ENCODE measurements around the gene SLC17A9. TPM values are rescaled to one million over a fixed set of nuclear protein-coding genes. Genes with fewer than 3 reads are reported as not detected.

The SLC17A9 gene
- total RNA-seq, 1 experiment from 2014 or later: not detected

GRCh38 chr20:63014710-63015109, 62.2 kb downstream of the SLC17A9 start:
- Histone ChIP-seq H3K79me2 (ENCODE audit: low read length) (no peaks in the 10 kb centered on the region), H2AFZ (ENCODE audit: low read length) (no peak overlapping the region), H3F3A (ENCODE audit: low read length, unreplicated experiment) (no peaks in the 10 kb centered on the region), H3K9me3 (ENCODE audit: low read length) (no peaks in the 10 kb centered on the region), H3K27ac (ENCODE audit: low read length) (no peak overlapping the region), H4K20me1 (ENCODE audit: low read length) (no peaks in the 10 kb centered on the region), H3K4me3 (ENCODE audit: low read length) (no peak overlapping the region), H3K27me3 (ENCODE audit: low read length) (peaks cover 79% of the 10 kb centered on the region), H3K36me3 (ENCODE audit: low read depth, low read length) (no peaks in the 10 kb centered on the region), H3K9ac (ENCODE audit: low read length) (no peak overlapping the region), H3K4me2 (ENCODE audit: low read length) (no peak overlapping the region), H3K9me2 (replicated peaks; ENCODE audit: low read length) (no peaks in the 10 kb centered on the region), H3K4me1 (ENCODE audit: insufficient read depth, low read length) (peaks cover 6% of the 10 kb centered on the region)
- TF ChIP-seq EZH2 (IDR thresholded peaks at IDR 0.05; ENCODE audit: low read length, unreplicated experiment): no peak
- ChIA-PET CTCF (no interaction called here), POLR2A (ENCODE audit: unreplicated experiment) (interaction anchor here (0.6 kb wide), 1 partner anchor 174 kb away, joined by 3 read pairs; no protein-coding TSS in a partner anchor)
- no TSS peak for BruUV-seq (replicated peaks)
- no peak for DNase-seq
- ATAC-seq: no peak
- intact Hi-C loops (cut with micrococcal nuclease): no loop called here

GRCh38 chr20:63015147-63015661, 62.7 kb downstream of the SLC17A9 start:
- Histone ChIP-seq H3K36me3 (ENCODE audit: low read depth, low read length) (no peaks in the 10 kb centered on the region), H3K9me2 (replicated peaks; ENCODE audit: low read length) (no peaks in the 10 kb centered on the region), H2AFZ (ENCODE audit: low read length) (no peak overlapping the region), H3K9me3 (ENCODE audit: low read length) (no peaks in the 10 kb centered on the region), H3K9ac (ENCODE audit: low read length) (no peak overlapping the region), H3K27me3 (ENCODE audit: low read length) (peaks cover 76% of the 10 kb centered on the region), H3K4me2 (ENCODE audit: low read length) (no peak overlapping the region), H3K79me2 (ENCODE audit: low read length) (no peaks in the 10 kb centered on the region), H3K4me1 (ENCODE audit: insufficient read depth, low read length) (peaks cover 9% of the 10 kb centered on the region), H3F3A (ENCODE audit: low read length, unreplicated experiment) (no peaks in the 10 kb centered on the region), H3K4me3 (ENCODE audit: low read length) (no peak overlapping the region), H3K27ac (ENCODE audit: low read length) (no peak overlapping the region), H4K20me1 (ENCODE audit: low read length) (no peaks in the 10 kb centered on the region)
- intact Hi-C loops (cut with micrococcal nuclease): no loop called here
- no peak for DNase-seq
- CTCF ChIA-PET: no interaction called here
- BruUV-seq (replicated peaks): no TSS peak
- POLR2A ChIA-PET (ENCODE audit: unreplicated experiment): no interaction called here
- TF ChIP-seq EZH2 (IDR thresholded peaks at IDR 0.05; ENCODE audit: low read length, unreplicated experiment) (no peak), CTCF (conservative IDR thresholded peaks at IDR 0.05; ENCODE audit: low read depth, low read length) (no peak), EZH2phosphoT487 (IDR thresholded peaks at IDR 0.05; ENCODE audit: borderline replicate concordance, low read length) (no peak)
- no peak for ATAC-seq

- ChIA-PET CTCF (no interaction called here), POLR2A (ENCODE audit: unreplicated experiment) (no interaction called here)
- no peak overlapping the region for H2AFZ ChIP-seq (ENCODE audit: low read length)
- H3K9me2 ChIP-seq (replicated peaks; ENCODE audit: low read length): no peaks in the 10 kb centered on the region
- TF ChIP-seq CTCF (conservative IDR thresholded peaks at IDR 0.05; ENCODE audit: low read depth, low read length) (no peak), EZH2phosphoT487 (IDR thresholded peaks at IDR 0.05; ENCODE audit: borderline replicate concordance, low read length) (no peak), EZH2 (IDR thresholded peaks at IDR 0.05; ENCODE audit: low read length, unreplicated experiment) (no peak)
- BruUV-seq (replicated peaks): no TSS peak
- H3F3A ChIP-seq (ENCODE audit: low read length, unreplicated experiment): no peaks in the 10 kb centered on the region
- H3K4me2 ChIP-seq (ENCODE audit: low read length): no peak overlapping the region
- no peaks in the 10 kb centered on the region for H3K9me3 ChIP-seq (ENCODE audit: low read length)
- DNase-seq: no peak
- no peaks in the 10 kb centered on the region for H3K36me3 ChIP-seq (ENCODE audit: low read depth, low read length)
- H3K4me1 ChIP-seq (ENCODE audit: insufficient read depth, low read length): peaks cover 9% of the 10 kb centered on the region
- no peaks in the 10 kb centered on the region for H3K79me2 ChIP-seq (ENCODE audit: low read length)
- H4K20me1 ChIP-seq (ENCODE audit: low read length): no peaks in the 10 kb centered on the region
- H3K9ac ChIP-seq (ENCODE audit: low read length): no peak overlapping the region
- H3K27ac ChIP-seq (ENCODE audit: low read length): no peak overlapping the region
- peaks cover 79% of the 10 kb centered on the region for H3K27me3 ChIP-seq (ENCODE audit: low read length)
- H3K4me3 ChIP-seq (ENCODE audit: low read length): no peak overlapping the region
- ATAC-seq: no peak
- intact Hi-C loops (cut with micrococcal nuclease): no loop called here
Measured at GRCh38 chr20:63015662-63016361, 63.3 kb downstream of the SLC17A9 start.
